Lower leg skin (tissue), 4 donors: ENCODE results near the gene SYDE2. TPM values are rescaled to one million over a fixed set of nuclear protein-coding genes. Genes with fewer than 3 reads are reported as not detected.
"Not testable (repeated sequence)": the region's sequence is repeated elsewhere in the genome, so short reads cannot be mapped to it uniquely, and the experiment has no call there.

Experiments used
- DNase-seq, 2 donors: peaks; one replicate each; pipeline ENCODE4 v3.0.0-alpha.2; 2019; ENCODE audit warnings: low spot score in 2 of 2
- H3K4me3 ChIP-seq: fragments of 200-600 bp; sonication (generic); 2 replicates; pipeline ENCODE4 v1.5.1; 2017; ENCODE audit warnings: mild to moderate bottlenecking, low read depth; ENCODE audit not compliant: poor library complexity, severe bottlenecking
- POLR2A ChIP-seq, 2 donors: fragments of 450-650 bp; IDR thresholded peaks; one replicate each; pipeline ENCODE4 v1.6.1; 2016 to 2017; ENCODE audit warnings: antibody characterized with exemption in 2 of 2, mild to moderate bottlenecking in 1 of 2, moderate library complexity in 1 of 2
- WGBS, 2 donors: methylation state at CpG; one replicate each; pipeline ENCODE4 v1.1.5; 2018; 5-methylcytosine and 5-hydroxymethylcytosine counted together
- intact Hi-C: fragments of 100-400 bp; cut with DNase I; formaldehyde crosslinking; loops from one replicate; pipeline ENCODE4 v1.15.0; 2023; ENCODE audit warnings: low total_unique reads
- total RNA-seq, 4 donors: library from RNA; depleted of rRNA; stranded (reverse); fragments of >200 nt; gene quantifications; one replicate each; pipeline ENCODE4 v1.1.0, GENCODE V29; 2016
- TF ChIP-seq, protein P1 (sequence below), 3 donors: fragments of 450-650 bp; IDR thresholded peaks; one replicate each; pipeline ENCODE4 v1.5.1; 2016; ENCODE audit warnings: antibody characterized with exemption in 3 of 3, mild to moderate bottlenecking in 3 of 3, moderate library complexity in 2 of 3

Gene SYDE2
- total RNA-seq, 4 donors from 2014 or later, result 8.6 to 12.5 (median 10.4) TPM

DNA sequence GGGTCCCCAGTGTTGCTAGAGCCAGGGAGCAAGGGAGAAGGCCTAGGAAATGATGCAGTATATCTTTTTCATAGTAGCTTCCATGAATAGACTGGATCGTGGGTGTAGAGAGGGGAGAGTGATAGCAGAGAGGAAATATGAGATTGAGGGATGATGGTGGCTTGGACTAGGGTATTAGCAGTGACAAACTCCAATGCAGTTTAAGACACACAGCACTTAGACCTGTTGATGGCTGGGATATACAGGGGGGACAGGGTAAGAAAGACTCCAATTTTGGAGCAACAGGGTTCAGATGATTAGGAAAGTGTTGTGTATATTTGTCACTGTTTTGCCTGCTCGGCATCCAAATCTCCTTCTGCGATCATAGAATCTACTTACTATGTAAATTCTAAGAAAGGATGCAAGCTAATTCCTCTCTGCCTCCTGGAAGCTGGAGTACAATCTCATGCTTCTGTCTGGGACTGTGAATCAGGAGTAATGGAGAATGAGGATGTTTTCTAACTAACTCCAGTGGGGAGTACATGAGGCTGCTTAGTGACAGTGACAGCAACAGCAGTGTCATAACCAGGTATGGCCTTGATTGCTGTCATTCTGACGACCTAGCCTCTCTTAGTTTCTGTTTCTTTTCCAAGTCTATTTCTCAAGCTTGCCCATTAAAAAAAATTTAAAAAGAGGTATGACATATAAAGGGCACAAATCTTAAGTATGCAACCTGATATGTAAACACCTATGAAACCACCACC, 47.5 kb downstream of the SYDE2 start:
- TF ChIP-seq, protein P1, sequence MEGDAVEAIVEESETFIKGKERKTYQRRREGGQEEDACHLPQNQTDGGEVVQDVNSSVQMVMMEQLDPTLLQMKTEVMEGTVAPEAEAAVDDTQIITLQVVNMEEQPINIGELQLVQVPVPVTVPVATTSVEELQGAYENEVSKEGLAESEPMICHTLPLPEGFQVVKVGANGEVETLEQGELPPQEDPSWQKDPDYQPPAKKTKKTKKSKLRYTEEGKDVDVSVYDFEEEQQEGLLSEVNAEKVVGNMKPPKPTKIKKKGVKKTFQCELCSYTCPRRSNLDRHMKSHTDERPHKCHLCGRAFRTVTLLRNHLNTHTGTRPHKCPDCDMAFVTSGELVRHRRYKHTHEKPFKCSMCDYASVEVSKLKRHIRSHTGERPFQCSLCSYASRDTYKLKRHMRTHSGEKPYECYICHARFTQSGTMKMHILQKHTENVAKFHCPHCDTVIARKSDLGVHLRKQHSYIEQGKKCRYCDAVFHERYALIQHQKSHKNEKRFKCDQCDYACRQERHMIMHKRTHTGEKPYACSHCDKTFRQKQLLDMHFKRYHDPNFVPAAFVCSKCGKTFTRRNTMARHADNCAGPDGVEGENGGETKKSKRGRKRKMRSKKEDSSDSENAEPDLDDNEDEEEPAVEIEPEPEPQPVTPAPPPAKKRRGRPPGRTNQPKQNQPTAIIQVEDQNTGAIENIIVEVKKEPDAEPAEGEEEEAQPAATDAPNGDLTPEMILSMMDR (IDR thresholded peaks at IDR 0.05), result no peak
- TF ChIP-seq POLR2A (IDR thresholded peaks at IDR 0.05), result no peak
- H3K4me3 ChIP-seq, result no peak overlapping the region
- intact Hi-C loops, result no loop called here
- 48 to 49% methylated on average over 4 of the region's 4 CpGs for WGBS, 2 donors
- DNase-seq, result no peak

- TF ChIP-seq, protein P1 (IDR thresholded peaks at IDR 0.05), result no peak
- no peak for TF ChIP-seq POLR2A (IDR thresholded peaks at IDR 0.05)
- WGBS, 2 donors, result 31 to 47% methylated on average over 4 of the region's 4 CpGs
- intact Hi-C loops, result no loop called here
- no peak overlapping the region for H3K4me3 ChIP-seq
- no peak for DNase-seq
Observed at GRCh38 chr1:85151446-85151845, 49.4 kb downstream of the SYDE2 start.

DNA sequence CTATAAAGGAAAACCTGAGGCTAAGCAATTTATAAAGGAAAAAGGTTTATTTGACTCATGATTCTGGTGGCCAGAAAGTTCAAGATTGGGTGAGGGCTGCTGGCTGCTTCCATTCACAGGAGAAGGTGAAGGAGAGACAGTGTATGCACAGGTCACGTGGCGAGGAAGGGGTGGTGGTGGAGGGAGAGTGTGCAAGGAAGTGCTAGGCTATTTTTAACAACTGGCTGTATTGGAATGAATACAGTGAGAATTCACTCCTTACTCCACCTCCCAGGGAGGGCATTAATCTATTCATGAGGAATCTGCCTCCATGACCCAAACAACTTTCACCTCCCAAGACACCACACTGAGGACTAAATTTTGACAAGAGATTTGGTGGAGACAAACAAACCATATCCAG, 51.0 kb downstream of the SYDE2 start:
- WGBS, 2 donors, result 64 to 67% methylated on average over 2 of the region's 2 CpGs
- intact Hi-C loops, result no loop called here
- TF ChIP-seq, protein P1 (IDR thresholded peaks at IDR 0.05), result no peak
- no peak for TF ChIP-seq POLR2A (IDR thresholded peaks at IDR 0.05)
- DNase-seq, result no peak
- H3K4me3 ChIP-seq, result no peak overlapping the region

- no peak for DNase-seq
- TF ChIP-seq, protein P1 (IDR thresholded peaks at IDR 0.05), result no peak
- no peak for TF ChIP-seq POLR2A (IDR thresholded peaks at IDR 0.05)
- H3K4me3 ChIP-seq, result no peak overlapping the region
- intact Hi-C loops, result no loop called here
Observed at GRCh38 chr1:85148524-85149250, 52.1 kb downstream of the SYDE2 start.

DNA sequence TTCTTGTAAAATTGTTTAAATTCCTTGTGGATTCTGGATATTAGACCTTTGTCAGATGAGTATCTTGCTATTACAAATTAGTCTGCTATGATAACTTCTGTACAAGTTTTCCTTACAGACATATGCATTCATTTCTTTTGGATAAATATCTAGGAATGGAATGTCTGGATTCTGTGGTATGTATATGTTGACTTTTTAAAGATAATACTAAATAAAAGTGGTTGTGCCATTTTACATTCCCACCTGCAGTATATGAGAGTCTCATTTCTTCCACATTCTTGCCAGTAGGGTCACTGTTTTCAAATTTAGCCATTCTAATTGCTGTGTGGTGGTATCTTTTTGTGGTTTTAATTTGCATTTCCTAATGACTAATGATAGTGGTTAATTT, 53.9 kb downstream of the SYDE2 start:
- DNase-seq, result no peak
- H3K4me3 ChIP-seq, result no peak overlapping the region
- TF ChIP-seq, protein P1 (IDR thresholded peaks at IDR 0.05), result no peak
- TF ChIP-seq POLR2A (IDR thresholded peaks at IDR 0.05), result no peak
- intact Hi-C loops, result no loop called here

DNA sequence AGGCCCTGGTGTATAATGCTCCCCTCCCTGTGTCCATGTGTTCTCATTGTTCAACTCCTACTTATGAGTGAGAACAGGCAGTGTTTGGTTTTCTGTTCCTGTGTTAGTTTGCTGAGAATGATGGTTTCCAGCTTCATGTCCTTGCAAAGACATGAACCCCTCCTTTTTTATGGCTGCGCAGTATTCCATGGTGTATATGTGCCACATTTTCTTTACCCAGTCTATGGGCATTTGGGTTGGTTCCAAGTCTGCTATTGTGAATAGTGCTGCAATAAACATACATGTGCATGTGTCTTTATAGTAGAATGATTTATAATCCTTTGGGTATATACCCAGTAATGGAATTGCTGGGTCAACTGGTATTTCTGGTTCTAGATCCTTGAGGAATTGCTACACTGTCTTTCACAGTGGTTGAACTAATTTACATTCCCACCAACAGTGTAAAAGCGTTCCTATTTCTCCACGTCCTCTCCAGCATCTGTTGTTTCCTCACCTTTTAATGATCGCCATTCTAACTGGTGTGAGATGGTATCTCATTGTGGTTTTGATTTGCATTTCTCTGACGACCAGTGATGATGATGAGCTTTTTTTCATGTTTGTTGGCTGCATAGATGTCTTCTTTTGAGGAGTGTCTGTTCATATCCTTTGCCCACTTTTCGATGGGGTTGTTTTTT, 54.4 kb downstream of the SYDE2 start:
- intact Hi-C loops, DNase-seq, H3K4me3 ChIP-seq: not testable (repeated sequence)
- WGBS, 2 donors, result 61 to 64% methylated on average over 6 of the region's 6 CpGs
